SK-MEL-5 (cell line): ENCODE results near the gene MEN1. TPM values are rescaled to one million over a fixed set of nuclear protein-coding genes. Genes with fewer than 3 reads are reported as not detected.
A peak's percentile ranks its signal among the peaks of the same experiment; 100 is the strongest.

ENCODE experiments used
- DNase-seq: peaks from one replicate; pipeline ENCODE4 v3.0.0-alpha.2; 2016; ENCODE audit warnings: low read depth, low spot score
- in situ Hi-C: cut with HindIII; loops from 2 replicates; pipeline ENCODE4 v1.10.0; 2016; ENCODE audit warnings: low sequenced_read_pairs, high pct_unique_total_duplicates, low pct_unique_long_range_greater_than_20kb
- total RNA-seq: library from RNA; depleted of rRNA; stranded (reverse); fragments of >200 nt; shearing (Covaris generic); gene quantifications from 2 replicates; pipeline ENCODE4 v1.2.3, GENCODE V29; 2014

The MEN1 gene
- total RNA-seq, 1 experiment from 2014 or later: 8.5 TPM

GRCh38 chr11:64777449-64778222 lies 32.7 kb downstream of the MEN1 start:
- in situ Hi-C loops: no loop called here

GRCh38 chr11:64776875-64777274 lies 33.5 kb downstream of the MEN1 start:
- no peak for DNase-seq
- in situ Hi-C loops: no loop called here

More at GRCh38 chr11:64777449-64778222, 32.7 kb downstream of the MEN1 start:
- DNase-seq: peak; percentile 70

- in situ Hi-C loops: no loop called here
- DNase-seq: no peak
These were observed 33.9 kb downstream of the MEN1 start for GRCh38 chr11:64776425-64776824.

GRCh38 chr11:64774144-64774543 lies 36.2 kb downstream of the MEN1 start:
- in situ Hi-C loops: no loop called here
- no peak for DNase-seq

GRCh38 chr11:64772303-64773018 lies 37.9 kb downstream of the MEN1 start:
- in situ Hi-C loops: no loop called here
- no peak for DNase-seq

- DNase-seq: no peak
- in situ Hi-C loops: no loop called here
These were observed 38.5 kb downstream of the MEN1 start for GRCh38 chr11:64771861-64772260.

- DNase-seq: no peak
- in situ Hi-C loops: no loop called here
These were observed 40.2 kb downstream of the MEN1 start for GRCh38 chr11:64770120-64770519.

GRCh38 chr11:64769283-64769682 lies 41.1 kb downstream of the MEN1 start:
- DNase-seq: no peak
- in situ Hi-C loops: no loop called here

GRCh38 chr11:64768300-64768694 lies 42.1 kb downstream of the MEN1 start:
- in situ Hi-C loops: no loop called here
- no peak for DNase-seq

GRCh38 chr11:64767344-64768299 lies 42.7 kb downstream of the MEN1 start:
- in situ Hi-C loops: no loop called here
- peak; percentile 68 for DNase-seq

- no peak for DNase-seq
- in situ Hi-C loops: no loop called here
These were observed 43.5 kb downstream of the MEN1 start for GRCh38 chr11:64766881-64767280.

- in situ Hi-C loops: no loop called here
- no peak for DNase-seq
These were observed 44.3 kb downstream of the MEN1 start for GRCh38 chr11:64765851-64766665.

GRCh38 chr11:64765291-64765850 lies 45.0 kb downstream of the MEN1 start:
- in situ Hi-C loops: no loop called here
- no peak for DNase-seq

GRCh38 chr11:64764753-64765152 lies 45.6 kb downstream of the MEN1 start:
- DNase-seq: no peak
- in situ Hi-C loops: no loop called here

GRCh38 chr11:64764040-64764611 lies 46.2 kb downstream of the MEN1 start:
- in situ Hi-C loops: no loop called here
- DNase-seq: no peak

- DNase-seq: no peak
- in situ Hi-C loops: no loop called here
These were observed 46.8 kb downstream of the MEN1 start for GRCh38 chr11:64763526-64764039.
